ENCODE measurements around the gene USP10.
A peak's percentile ranks its signal among the peaks of the same experiment; 100 is the strongest.

The USP10 gene

DNA sequence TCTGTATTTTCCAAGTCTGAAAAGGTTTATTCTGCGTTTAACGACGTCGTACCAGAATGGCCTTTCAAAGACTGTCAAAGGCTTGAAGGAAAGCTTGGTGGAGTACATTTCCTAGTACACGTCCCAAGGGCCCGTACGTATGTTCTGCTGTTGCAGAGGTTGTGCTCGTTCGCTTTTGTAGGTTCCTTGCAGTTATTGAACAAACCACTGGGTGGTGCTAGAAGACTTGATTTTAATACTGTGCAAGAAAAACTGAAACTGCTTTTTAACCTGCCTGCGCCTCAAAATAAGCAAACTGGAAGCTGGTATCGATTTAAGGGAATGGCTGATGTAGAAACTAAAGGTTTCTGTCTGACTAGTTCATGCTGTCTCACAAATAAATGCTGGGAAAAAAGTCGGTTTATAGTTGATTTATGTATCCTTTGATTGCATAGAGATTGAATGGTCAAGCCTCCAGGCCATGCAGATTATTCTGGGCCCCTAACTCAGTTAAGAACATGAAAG lies 54.6 kb downstream of the USP10 start:
- DNase-seq, result peak; percentile 87

DNA sequence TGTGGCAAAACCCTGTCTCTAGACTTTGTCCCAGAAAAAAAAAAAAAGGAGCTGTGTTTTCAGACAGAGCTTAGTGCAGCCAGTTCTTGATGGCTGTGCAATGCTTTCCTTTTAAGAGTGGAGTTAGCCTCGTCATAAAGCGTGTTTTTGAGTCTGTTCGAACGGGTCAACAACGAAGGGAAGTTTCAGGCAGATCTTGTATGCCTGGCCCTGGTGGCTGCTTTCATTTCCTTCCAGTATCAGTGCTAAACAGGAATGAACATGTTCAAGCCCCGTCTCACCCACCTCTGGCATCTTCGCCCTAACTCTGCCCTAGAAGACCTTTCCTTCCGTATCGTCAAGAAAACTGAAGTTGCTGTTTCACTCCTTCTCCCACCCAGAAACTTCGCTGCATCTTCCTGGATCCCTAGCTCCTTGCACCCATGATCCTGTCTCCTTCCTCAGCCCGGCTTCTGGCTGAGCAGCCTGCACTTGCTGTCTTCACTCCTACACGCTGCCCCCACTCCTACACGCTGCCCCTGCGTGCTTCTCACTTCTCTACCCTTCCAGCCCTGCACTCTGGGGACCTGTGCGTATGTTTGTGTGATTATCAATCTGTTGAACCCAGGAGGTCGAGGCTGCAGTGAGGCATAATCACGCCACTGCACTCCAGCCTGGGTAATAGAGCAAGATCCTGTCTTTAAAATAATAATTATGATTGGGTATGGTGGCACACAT lies 55.3 kb downstream of the USP10 start:
- no peak for DNase-seq

DNA sequence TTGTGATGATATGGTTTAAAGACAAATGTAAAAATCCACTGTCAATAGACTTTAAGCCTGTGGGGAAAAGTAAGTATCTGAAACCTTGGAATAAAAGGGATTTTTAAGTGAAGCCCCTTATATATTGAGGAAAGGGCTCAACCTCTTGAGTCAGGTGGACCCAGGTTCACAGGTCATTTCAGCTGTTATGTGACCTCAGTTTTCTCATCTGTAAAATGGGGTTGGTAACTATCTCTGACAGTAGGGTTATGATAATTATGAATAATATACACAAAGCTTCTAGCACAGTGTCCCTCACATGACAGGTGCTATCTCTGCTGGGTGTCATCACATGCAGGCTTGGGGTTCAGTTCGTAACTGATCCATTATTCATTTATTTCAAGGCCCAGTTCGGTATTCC lies 57.0 kb downstream of the USP10 start:
- DNase-seq, result no peak

DNA sequence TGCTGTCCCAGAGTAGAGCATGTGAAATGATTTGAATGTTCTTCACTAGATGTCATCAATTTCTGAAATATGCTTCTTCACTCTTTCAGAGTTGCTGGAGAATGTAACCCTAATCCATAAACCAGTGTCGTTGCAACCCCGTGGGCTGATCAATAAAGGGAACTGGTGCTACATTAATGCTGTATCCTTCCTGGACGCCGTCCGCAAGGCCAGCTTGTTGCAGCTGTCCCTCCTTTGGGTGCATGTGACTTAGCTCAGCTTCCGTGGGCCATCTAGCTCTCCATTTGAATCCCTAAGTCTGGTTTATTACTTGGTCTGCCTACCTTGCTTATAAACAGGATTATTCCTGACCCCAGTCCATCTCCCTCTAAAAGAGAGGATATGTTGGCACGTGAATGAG lies 58.8 kb downstream of the USP10 start:
- DNase-seq, result no peak

DNA sequence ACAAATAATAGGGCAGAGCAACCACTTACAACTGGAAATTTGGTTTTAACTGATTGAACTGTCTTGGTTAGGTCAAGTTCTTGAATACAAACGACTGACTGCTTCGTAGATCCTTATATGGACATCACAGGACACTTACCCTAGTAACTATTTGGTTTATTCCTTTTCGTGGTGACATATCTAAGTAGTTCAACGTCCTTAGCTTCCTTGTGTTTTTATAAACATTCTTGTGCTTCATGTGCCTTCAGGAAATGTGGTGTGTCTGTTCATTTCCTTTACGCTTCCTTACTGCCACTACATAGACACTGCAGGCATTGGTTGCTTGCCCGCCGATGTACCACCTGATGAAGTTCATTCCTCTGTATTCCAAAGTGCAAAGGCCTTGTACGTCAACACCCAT lies 59.3 kb downstream of the USP10 start:
- no peak for DNase-seq

DNA sequence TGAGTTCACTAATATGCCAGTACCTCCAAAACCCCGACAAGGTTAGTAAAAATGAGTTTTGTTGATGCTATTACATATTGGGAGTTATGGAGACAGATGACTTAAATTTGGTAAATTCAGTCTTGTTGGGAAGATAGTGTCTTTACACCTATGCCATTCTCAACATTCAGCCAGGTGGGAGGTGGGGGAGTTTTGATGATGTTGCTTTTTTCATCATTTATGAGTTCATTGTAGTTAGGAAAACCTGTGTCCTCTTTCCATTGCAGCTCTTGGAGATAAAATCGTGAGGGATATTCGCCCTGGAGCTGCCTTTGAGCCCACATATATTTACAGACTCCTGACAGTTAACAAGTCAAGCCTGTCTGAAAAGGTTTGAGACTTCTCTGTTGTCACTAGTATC lies 60.1 kb downstream of the USP10 start:
- DNase-seq, result no peak

DNA sequence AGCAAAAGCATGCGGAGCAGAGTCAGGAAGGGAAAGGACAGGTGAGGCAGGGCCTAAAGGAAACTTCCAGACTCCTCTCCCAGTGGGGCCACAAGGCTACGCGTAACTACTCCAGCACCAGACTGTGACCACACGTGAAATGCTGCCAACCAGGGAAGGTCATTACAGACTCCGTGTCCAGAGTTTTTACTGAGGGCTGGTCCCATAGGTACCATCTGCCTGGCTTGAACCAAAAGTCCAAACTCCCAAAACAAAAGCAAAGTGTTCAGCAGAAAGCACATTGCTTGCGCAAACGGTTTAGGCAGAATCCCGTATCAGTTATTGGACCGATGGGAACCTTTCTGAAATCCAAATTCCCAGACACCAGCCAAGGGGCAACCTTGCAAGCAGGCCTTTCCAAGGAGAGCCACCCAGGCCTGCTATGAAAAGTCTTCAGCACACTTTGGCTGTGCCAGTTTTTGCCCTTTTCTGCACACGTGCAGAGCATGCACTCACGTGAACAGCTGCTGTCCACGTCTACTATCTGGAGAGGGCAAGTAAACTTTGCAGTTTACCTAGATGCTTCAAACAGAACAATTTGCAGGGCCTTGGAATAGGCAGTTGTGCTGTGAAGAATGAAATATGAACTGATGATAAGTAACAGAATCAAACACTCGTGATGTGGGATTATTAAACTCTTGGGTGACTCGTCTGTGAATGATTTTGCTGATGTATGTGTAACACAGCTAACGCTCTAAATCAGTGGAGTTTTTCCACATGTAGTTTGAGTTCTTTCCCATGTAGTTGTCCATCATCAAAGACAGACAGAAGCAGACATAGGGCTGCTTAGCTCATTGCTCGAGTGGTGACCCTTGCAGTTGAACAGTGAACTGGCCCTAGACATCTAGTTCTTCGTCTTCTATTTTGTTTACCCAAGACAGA lies 61.9 kb downstream of the USP10 start:
- DNase-seq, result no peak

- DNase-seq, result no peak
Observed at GRCh38 chr16:84763164-84763563, 63.4 kb downstream of the USP10 start.

GRCh38 chr16:84763629-84764028 lies 63.8 kb downstream of the USP10 start:
- DNase-seq, result no peak

DNA sequence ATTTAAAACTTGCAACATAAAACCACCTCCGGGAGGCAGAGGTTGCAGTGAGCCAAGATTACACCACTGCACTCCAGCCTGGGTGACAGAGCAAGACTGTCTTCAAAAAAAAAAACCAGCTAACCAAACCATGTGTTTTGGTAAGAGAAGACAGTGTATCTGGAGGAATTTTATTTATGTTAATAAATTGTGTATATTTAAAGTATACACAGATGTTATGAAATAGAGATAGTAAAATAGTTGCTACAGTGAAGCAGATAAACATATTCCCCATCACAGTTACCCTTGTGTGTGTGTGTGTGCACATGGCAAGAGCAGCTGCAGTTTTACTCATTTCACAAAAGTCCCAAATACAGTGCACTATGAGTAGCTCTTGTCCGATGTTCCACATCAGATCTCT lies 65.2 kb downstream of the USP10 start:
- DNase-seq, result no peak

- no peak for DNase-seq
Observed at GRCh38 chr16:84765616-84766580, 66.1 kb downstream of the USP10 start.

- no peak for DNase-seq
Observed at GRCh38 chr16:84766978-84767773, 67.4 kb downstream of the USP10 start.

DNA sequence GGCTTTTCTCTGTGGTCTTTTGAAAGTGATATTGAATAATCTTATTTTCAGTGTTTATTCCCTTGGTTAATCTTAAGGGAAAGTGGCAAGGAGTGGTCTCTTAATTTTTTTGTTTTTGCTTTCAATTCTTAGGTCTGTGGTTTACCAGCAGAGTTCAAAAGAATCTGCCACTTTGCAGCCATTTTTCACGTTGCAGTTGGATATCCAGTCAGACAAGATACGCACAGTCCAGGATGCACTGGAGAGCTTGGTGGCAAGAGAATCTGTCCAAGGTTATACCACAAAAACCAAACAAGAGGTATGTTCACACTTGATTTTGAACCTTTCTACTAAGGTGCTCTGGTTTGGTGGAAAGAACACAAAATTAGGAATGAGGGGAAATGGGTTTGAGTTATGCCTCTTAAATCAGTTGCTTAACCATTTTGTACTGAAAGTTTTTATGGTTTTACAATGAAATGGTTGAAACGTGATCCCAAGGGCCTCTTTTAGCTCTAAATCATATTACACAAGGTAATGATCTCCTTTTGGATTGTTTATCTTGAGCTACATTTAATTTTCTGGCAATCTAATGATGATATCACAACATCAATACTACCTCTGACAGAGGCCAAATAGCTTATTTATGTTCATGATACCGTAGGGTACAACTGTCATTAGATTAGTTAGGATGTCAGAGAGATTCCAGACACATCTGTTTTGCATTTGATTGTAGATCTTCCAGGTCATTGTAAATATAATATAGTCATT lies 68.4 kb downstream of the USP10 start:
- peak; percentile 39 for DNase-seq

- no peak for DNase-seq
Observed at GRCh38 chr16:84768808-84769197, 69.0 kb downstream of the USP10 start.

- DNase-seq, result no peak
Observed at GRCh38 chr16:84769416-84769815, 69.6 kb downstream of the USP10 start.

GRCh38 chr16:84773312-84773711 lies 73.5 kb downstream of the USP10 start:
- DNase-seq, result no peak

DNA sequence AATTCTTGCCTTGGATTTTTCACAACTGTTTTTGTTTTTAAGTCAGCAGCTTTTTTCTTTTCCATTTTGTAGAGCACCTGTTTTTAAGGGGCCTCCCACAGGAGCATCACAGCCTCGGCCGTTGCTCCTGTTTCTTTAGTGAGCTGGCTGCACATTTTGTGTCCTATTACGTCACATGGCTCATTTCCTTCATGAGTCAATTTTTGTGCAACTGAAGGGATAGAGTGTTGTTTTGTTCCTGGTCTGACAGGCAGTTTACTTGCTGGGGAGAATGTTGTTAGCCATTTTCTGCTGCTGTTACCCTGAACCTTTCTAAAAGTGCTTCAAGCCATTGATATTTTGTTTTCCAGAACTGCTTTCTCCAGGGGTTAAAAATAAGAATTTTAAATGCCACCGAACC lies 75.0 kb downstream of the USP10 start:
- peak; percentile 78 for DNase-seq

DNA sequence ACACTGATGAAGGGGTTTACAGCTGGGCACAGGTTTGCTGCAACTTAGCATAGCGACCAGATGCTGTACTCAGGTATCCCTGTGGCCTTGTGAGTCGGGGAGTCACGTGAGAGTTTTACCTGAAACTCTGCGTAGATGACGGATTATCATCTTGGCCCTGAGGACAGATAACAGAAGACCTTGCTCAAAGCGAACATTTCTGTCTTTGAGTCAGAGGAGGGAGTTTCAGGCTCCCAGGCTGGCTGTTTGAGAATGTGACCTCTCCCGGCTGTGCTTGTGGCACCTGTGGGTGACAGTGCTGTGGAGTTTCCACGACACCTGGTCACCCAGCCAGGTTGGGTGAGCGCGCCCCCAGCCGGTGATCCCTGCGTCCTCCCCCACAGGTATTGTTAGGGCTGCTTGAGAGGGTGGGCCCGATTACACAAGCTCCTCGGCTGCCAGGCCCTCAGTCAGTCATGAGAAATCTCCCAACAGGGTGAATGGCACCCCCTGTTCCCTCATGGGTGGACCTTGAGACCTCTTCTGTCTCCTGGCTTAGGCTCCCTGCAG lies 75.5 kb downstream of the USP10 start:
- DNase-seq, result no peak

DNA sequence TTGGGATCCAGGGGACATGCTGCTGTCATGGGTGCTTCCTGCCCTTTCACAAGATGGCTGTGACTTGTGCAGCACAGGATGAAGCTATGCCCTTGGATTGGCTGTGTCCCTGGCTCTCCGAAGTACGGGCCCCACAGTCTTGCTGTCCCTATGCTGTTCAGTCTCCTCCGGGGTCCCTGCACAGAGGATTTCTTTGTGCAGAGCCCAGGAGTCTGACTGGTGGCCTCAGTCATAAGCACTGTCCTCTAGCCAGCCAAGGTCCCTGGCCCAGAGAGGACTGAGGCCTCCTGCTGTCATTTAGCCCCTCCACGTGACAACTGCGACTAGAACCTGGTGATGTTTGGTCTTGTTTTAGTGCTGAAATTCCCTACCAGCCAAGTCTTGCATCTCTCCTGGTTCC lies 77.6 kb downstream of the USP10 start:
- no peak for DNase-seq

- DNase-seq, result no peak
Observed at GRCh38 chr16:84778720-84779119, 78.9 kb downstream of the USP10 start.

DNA sequence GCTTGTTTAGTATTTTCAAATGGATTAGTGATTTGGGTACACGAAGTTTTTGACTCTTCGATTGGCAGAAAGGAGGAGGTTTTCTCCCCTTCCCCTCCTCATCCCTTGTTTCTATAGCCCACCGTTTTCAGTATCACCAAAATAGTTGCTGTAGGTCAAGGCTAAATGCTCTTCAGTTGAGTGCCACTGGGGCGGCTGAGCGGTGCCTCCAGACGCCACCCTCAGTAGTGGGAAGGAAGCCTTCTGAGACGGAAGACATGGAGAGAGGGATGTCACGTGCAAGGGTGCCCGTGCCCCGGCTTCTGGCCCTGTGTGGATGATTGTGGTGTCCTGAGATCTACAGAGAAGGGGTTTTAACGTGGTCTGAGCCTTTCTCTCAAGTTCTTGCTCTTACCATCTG lies 80.3 kb downstream of the USP10 start:
- no peak for DNase-seq

Measured in fibroblast of skin of right quadriceps (primary cell).